ENCODE measurements around the gene BEND6.

BEND6 gene

GRCh38 chr6:56954403-56955170, at the start of gene BEND6:
Gene BEND6, plus strand, starts transcription at chr6:56955107. Its CDS starts 26,704 bp downstream, at chr6:56981811.
- peak; percentile 26 for DNase-seq (ENCODE audit: extremely low spot score, insufficient read length, low read depth)
- no peak for FAIRE-seq

GRCh38 chr6:56905378-56905777, 49.5 kb upstream of the BEND6 start:
- DNase-seq (ENCODE audit: extremely low spot score, insufficient read length, low read depth) (no peak), FAIRE-seq (no peak)

GRCh38 chr6:56906752-56907151, 48.2 kb upstream of the BEND6 start:
- FAIRE-seq, result no peak

GRCh38 chr6:56909115-56909907, 45.6 kb upstream of the BEND6 start:
- no peak for DNase-seq (ENCODE audit: extremely low spot score, insufficient read length, low read depth)
- no peak for FAIRE-seq

More at GRCh38 chr6:56906752-56907151, 48.2 kb upstream of the BEND6 start:
- no peak for DNase-seq (ENCODE audit: extremely low spot score, insufficient read length, low read depth)

GRCh38 chr6:56911847-56912246, 43.1 kb upstream of the BEND6 start:
- no peak for FAIRE-seq
- DNase-seq (ENCODE audit: extremely low spot score, insufficient read length, low read depth), result no peak

- DNase-seq (ENCODE audit: extremely low spot score, insufficient read length, low read depth) (no peak), FAIRE-seq (no peak)
Observed at GRCh38 chr6:56913285-56914074, 41.4 kb upstream of the BEND6 start.

- FAIRE-seq, result peak; percentile 60
- DNase-seq (ENCODE audit: extremely low spot score, insufficient read length, low read depth), result no peak
Observed at GRCh38 chr6:56914798-56915658, 39.9 kb upstream of the BEND6 start.

GRCh38 chr6:56915832-56916231, 39.1 kb upstream of the BEND6 start:
- no peak for DNase-seq (ENCODE audit: extremely low spot score, insufficient read length, low read depth)
- no peak for FAIRE-seq

- DNase-seq (ENCODE audit: extremely low spot score, insufficient read length, low read depth) (no peak), FAIRE-seq (no peak)
Observed at GRCh38 chr6:56916849-56917551, 37.9 kb upstream of the BEND6 start.

GRCh38 chr6:56922645-56923044, 32.3 kb upstream of the BEND6 start:
- FAIRE-seq, result no peak
- DNase-seq (ENCODE audit: extremely low spot score, insufficient read length, low read depth), result no peak

GRCh38 chr6:56923565-56923964, 31.3 kb upstream of the BEND6 start:
- FAIRE-seq (no peak), DNase-seq (ENCODE audit: extremely low spot score, insufficient read length, low read depth) (no peak)

GRCh38 chr6:56927538-56928453, 27.1 kb upstream of the BEND6 start:
- no peak for FAIRE-seq
- DNase-seq (ENCODE audit: extremely low spot score, insufficient read length, low read depth), result no peak

- no peak for FAIRE-seq
Observed at GRCh38 chr6:56930846-56931245, 24.1 kb upstream of the BEND6 start.

GRCh38 chr6:56932910-56933477, 21.9 kb upstream of the BEND6 start:
- DNase-seq (ENCODE audit: extremely low spot score, insufficient read length, low read depth) (no peak), FAIRE-seq (no peak)

More at GRCh38 chr6:56930846-56931245, 24.1 kb upstream of the BEND6 start:
- DNase-seq (ENCODE audit: extremely low spot score, insufficient read length, low read depth), result no peak

- FAIRE-seq, result no peak
- DNase-seq (ENCODE audit: extremely low spot score, insufficient read length, low read depth), result no peak
Observed at GRCh38 chr6:56933650-56934049, 21.3 kb upstream of the BEND6 start.

- no peak for FAIRE-seq
- no peak for DNase-seq (ENCODE audit: extremely low spot score, insufficient read length, low read depth)
Observed at GRCh38 chr6:56934876-56935275, 20.0 kb upstream of the BEND6 start.

GRCh38 chr6:56936466-56936865, 18.4 kb upstream of the BEND6 start:
- DNase-seq (ENCODE audit: extremely low spot score, insufficient read length, low read depth) (no peak), FAIRE-seq (no peak)
